HG02870 (cell line): ENCODE data around the gene WAC.

ENCODE experiments used
- ATAC-seq: cut with Tn5 transposase; IDR thresholded peaks from one replicate; pipeline ENCODE4 v1.9.1; 2021; ENCODE audit warnings: mild to moderate bottlenecking, moderate library complexity; ENCODE audit not compliant: unreplicated experiment

The WAC gene

DNA sequence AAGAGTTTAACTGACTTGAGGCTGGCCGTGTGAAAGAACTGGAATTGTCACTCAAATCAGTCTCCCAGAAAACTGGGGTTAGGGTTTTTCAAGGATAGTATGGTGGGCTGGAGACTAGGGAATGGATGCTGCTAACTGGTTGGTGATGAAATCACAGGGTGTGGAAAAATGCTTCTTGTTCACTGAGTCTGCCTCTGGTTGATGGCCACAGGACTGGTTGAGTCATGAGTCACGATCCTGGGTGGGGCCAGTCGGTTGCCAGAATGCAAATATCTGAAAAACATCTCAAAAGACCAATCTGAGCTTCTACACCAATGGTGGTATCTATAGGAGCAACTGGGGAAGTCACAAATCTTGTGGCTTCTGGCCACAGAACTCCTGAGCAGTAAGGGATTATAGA lies 128.1 kb downstream of the WAC start:
- ATAC-seq = no peak

DNA sequence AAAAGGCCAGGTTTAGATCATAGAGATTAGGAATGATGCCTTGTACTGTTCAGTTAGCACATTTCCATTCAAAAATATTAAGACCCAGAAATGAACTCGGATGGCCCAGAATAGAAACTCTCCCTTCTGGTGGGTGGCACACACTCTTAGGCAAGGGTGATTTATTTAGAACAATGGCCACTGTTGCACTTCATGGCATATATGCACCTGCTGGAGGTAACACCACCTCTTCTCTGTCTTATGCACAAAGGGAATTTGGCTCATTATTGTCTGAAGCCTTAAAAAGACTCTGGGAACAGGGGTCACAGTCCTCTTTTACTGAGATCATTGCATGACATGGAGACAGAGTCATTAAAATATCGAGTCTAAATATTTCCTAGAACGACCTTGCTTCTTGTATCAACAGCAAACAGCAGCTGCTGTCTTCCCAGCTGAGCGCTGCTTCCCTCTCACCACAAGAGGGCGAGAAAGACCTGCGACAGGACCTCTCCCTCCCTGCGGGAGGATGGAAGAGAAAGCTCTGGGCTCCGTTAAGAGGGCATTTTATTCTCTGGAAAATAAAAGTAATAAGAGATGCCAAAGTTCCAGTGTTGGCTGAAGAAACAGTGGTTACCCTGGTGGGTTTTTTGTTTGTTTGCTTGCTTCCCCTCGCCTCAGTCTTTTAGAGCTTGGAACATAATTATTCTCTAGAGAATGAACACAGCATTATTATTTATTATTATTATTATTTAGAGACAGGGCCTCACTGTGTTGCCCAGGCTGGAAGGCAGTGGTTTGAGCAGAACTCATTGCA lies 130.9 kb downstream of the WAC start:
- ATAC-seq = peak; percentile 87

DNA sequence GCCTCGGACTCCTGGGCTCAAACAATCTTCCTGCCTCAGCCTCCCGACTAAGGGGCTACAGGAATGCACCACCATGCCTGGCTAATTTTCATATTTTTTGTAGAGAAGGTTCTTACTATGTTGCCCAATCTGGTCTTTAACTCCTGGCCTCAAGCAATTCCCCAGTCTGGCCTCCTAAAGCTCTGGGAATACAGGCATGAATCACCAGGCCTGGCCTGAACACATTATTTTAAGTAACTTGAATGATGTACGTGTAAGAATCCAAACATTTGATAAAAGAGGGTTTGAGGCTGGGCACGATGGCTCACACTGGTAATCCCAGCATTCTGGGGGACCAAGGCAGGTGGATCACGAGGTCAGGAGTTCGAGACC lies 131.4 kb downstream of the WAC start:
- ATAC-seq = no peak

DNA sequence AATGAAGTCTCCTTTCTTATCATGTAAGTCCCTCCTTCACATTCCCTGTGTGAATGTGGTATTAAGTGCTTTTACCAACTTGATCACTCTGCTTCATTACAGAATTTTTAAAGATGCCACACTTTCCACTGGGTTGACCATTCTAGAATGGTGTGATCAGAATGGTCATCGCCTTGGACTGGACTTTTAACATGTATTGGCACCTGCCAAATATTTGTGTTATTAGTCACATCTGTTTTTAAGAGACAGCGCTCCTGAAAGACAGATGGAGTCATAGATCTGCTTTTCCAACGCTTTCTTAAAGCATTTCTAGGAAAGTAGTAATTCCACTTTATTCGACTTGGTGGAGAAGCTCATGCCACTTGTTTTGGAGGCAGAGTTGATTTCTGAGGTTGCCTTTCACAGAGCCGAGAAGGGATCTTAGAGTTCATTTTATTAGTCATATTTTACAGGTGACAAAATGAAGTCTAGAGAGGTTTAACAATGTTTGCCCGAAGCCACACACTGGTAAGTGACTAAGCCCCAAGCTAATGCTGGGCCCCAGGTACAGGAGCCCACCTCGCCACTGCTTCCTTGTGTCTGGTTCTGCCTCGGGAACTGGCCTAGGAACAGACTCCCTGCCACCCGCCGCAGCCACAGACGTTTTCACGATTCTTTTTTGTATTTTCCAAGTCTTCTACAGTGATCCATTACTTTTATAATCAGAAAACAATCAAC lies 134.0 kb downstream of the WAC start:
- no peak for ATAC-seq

DNA sequence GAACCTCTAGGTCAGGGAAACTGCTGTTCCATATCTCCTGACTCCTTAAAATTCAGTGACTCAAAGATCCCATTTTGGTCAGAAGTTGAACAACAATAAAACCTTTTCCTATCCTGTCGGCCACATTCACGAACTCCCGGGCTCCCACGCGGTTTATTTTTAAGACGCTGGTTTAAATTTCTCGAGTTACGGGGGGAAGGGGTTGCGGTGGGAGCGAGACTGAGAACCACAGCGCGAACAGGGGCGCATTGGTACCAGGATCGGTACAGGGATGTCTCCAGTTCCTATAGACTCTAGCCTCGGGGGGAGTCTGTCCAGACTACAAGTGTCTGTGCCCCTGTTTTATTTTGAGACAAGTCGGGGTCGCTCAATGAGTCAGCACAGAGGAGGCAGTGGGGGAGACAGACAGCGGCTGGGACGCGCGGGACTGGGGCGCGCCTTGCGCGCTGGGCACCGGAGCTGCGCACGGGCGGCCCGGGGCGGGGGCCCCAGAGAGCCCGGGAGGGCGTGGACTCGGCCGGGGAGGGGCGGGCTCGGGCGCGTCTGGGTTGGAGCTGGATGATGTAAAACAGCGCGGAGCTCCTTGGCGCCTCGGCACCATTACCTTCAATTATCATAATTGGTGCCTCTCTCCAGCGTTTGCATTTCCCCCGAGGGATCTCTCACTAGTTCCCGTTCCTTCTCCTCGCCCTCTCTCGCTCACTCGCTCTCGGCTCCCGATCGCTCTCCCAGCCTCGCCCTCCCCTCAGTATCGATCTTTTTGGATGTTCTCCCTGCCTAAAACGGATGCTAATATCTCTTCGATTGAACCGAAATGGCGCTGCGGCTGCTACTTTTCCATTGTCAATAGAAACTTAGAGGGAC lies 135.7 kb downstream of the WAC start:
- no peak for ATAC-seq

DNA sequence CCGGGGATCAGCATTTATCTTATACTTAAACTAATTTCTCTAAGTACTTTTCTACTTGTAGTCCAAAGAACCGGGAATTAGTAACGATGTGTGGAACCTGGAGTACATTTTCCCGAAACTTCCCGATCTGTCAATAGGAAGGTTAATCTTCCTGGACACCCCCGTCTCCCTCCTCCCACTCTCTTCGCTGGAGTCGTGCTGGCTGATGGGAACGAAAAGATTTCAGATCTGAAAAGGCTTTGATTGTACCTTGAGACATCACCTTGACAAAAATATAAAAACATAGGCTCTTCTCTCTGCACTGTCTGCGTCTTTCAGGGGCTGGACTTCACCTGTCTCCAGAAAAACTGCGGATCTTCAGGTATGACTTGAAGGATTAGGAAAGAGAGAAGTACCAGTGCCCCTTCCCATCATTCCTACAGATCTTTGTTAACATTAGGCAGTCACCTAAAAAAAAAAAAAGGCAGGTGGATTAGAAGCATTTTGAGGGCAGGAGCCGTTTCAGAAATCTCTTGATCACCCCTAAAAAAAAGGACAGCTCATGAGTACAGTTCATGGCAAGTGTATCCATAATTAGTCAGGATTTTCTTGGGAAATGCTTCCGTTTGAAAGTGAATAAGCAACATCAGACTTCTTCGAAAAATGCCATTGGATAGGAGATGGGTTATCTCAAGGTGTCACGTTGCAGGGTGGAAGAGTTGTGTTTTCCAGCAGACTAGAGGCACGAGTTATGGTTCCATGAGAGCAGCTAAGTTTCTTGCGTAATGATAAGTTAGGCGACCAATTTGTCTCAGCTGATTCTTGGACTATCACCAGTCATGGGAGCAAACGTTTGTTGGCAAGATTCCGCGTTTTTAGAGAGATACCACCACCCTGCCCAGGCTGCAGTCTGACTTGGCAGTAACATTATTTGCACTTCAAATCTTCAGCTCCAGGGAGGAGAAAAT lies 136.6 kb downstream of the WAC start:
- ATAC-seq = no peak
